Activated CD8-positive, alpha-beta memory T cell treated with anti-CD3 and anti-CD28 coated beads for 24 hours (primary cell): Measurements from ENCODE around the gene SAP130.

Source experiments
- DNase-seq: peaks from one replicate; pipeline ENCODE4 v3.0.0-alpha.2; 2020

SAP130 gene

GRCh38 chr2:128024816-128025215 is 3.0 kb downstream of the SAP130 start:
- DNase-seq, result no peak

- DNase-seq, result no peak
Observed at GRCh38 chr2:128017561-128017960, 10.3 kb downstream of the SAP130 start.

GRCh38 chr2:128016620-128017019 is 11.2 kb downstream of the SAP130 start:
- no peak for DNase-seq

GRCh38 chr2:128012698-128013097 is 15.2 kb downstream of the SAP130 start:
- DNase-seq, result no peak

GRCh38 chr2:128008074-128008672 is 19.7 kb downstream of the SAP130 start:
- no peak for DNase-seq

- no peak for DNase-seq
Observed at GRCh38 chr2:128004509-128004908, 23.4 kb downstream of the SAP130 start.

- DNase-seq, result no peak
Observed at GRCh38 chr2:128003463-128003862, 24.4 kb downstream of the SAP130 start.

GRCh38 chr2:127996160-127996559 is 31.7 kb downstream of the SAP130 start:
- no peak for DNase-seq

- no peak for DNase-seq
Observed at GRCh38 chr2:127995725-127996124, 32.1 kb downstream of the SAP130 start.

- no peak for DNase-seq
Observed at GRCh38 chr2:127993659-127994058, 34.2 kb downstream of the SAP130 start.

GRCh38 chr2:127991742-127992141 is 36.1 kb downstream of the SAP130 start:
- DNase-seq, result no peak

GRCh38 chr2:127986548-127987079 is 41.2 kb downstream of the SAP130 start:
- DNase-seq, result no peak

- no peak for DNase-seq
Observed at GRCh38 chr2:127985735-127986134, 42.1 kb downstream of the SAP130 start.

- no peak for DNase-seq
Observed at GRCh38 chr2:127985026-127985734, 42.7 kb downstream of the SAP130 start.

- DNase-seq, result no peak
Observed at GRCh38 chr2:127984551-127984950, 43.3 kb downstream of the SAP130 start.

GRCh38 chr2:127969446-127969845 is 58.4 kb downstream of the SAP130 start:
- DNase-seq, result no peak

GRCh38 chr2:127968610-127969339 is 59.1 kb downstream of the SAP130 start:
- DNase-seq, result no peak

- no peak for DNase-seq
Observed at GRCh38 chr2:127961729-127962128, 66.1 kb downstream of the SAP130 start.

- DNase-seq, result no peak
Observed at GRCh38 chr2:127957240-127957639, 70.6 kb downstream of the SAP130 start.

GRCh38 chr2:127954857-127955256 is 73.0 kb downstream of the SAP130 start:
- no peak for DNase-seq

- DNase-seq, result no peak
Observed at GRCh38 chr2:127953849-127954248, 74.0 kb downstream of the SAP130 start.

GRCh38 chr2:127953128-127953718 is 74.6 kb downstream of the SAP130 start:
- DNase-seq, result no peak

GRCh38 chr2:127951026-127951425 is 76.8 kb downstream of the SAP130 start:
- DNase-seq, result no peak
